Suprapubic skin (tissue), 3 donors: ENCODE data around the gene PHF3.

Experiments
- CTCF ChIP-seq, 2 donors: fragments of 200-600 bp in 1 of 2; fragments of 450-650 bp in 1 of 2; sonication (generic) in 1 of 2; IDR thresholded peaks; one replicate each; pipeline ENCODE4 v1.5.1; 2016 to 2019; ENCODE audit warnings: antibody characterized with exemption in 2 of 2, mild to moderate bottlenecking in 1 of 2, moderate library complexity in 1 of 2
- EP300 ChIP-seq: sonication (generic); formaldehyde crosslinking; IDR thresholded peaks from one replicate; pipeline ENCODE4 v1.6.1; 2017; ENCODE audit warnings: antibody characterized with exemption

GRCh38 chr6:63649269-63649668 lies 13.7 kb downstream of the PHF3 start:
- TF ChIP-seq EP300 (no peak), CTCF (IDR thresholded peaks at IDR 0.05) (no peak)
